Activated CD4-positive, CD25-positive, alpha-beta regulatory T cell treated with anti-CD3 and anti-CD28 coated beads, Interleukin-2, amount 50 U/mL, for 72 hours (primary cell): Measurements from ENCODE around the gene CADPS.

ENCODE experiments used
- DNase-seq: peaks from one replicate; pipeline ENCODE4 v3.0.0; 2021

Gene CADPS

GRCh38 chr3:62548528-62549205 lies 326.5 kb downstream of the CADPS start:
- no peak for DNase-seq

GRCh38 chr3:62546266-62546665 lies 328.9 kb downstream of the CADPS start:
- DNase-seq, result no peak

- DNase-seq, result no peak
These were observed 333.0 kb downstream of the CADPS start for GRCh38 chr3:62542185-62542584.

GRCh38 chr3:62539762-62540161 lies 335.5 kb downstream of the CADPS start:
- DNase-seq, result no peak

GRCh38 chr3:62538691-62539356 lies 336.4 kb downstream of the CADPS start:
- DNase-seq, result no peak

- no peak for DNase-seq
These were observed 340.9 kb downstream of the CADPS start for GRCh38 chr3:62534326-62534725.

- DNase-seq, result no peak
These were observed 342.4 kb downstream of the CADPS start for GRCh38 chr3:62532796-62533195.

- no peak for DNase-seq
These were observed 343.2 kb downstream of the CADPS start for GRCh38 chr3:62531981-62532380.

GRCh38 chr3:62531493-62531892 lies 343.7 kb downstream of the CADPS start:
- DNase-seq, result no peak

- DNase-seq, result no peak
These were observed 346.0 kb downstream of the CADPS start for GRCh38 chr3:62529230-62529629.

GRCh38 chr3:62527474-62527873 lies 347.7 kb downstream of the CADPS start:
- DNase-seq, result no peak

GRCh38 chr3:62525281-62525680 lies 349.9 kb downstream of the CADPS start:
- no peak for DNase-seq

- DNase-seq, result no peak
These were observed 351.5 kb downstream of the CADPS start for GRCh38 chr3:62523672-62524071.

GRCh38 chr3:62521464-62522105 lies 353.6 kb downstream of the CADPS start:
- no peak for DNase-seq

GRCh38 chr3:62503516-62503915 lies 371.7 kb downstream of the CADPS start:
- no peak for DNase-seq

- no peak for DNase-seq
These were observed 372.6 kb downstream of the CADPS start for GRCh38 chr3:62502315-62503300.

GRCh38 chr3:62501289-62501668 lies 373.9 kb downstream of the CADPS start:
- no peak for DNase-seq

GRCh38 chr3:62500556-62501288 lies 374.5 kb downstream of the CADPS start:
- no peak for DNase-seq

GRCh38 chr3:62497156-62497555 lies 378.1 kb downstream of the CADPS start:
- DNase-seq, result no peak

GRCh38 chr3:62496503-62496902 lies 378.7 kb downstream of the CADPS start:
- no peak for DNase-seq

GRCh38 chr3:62493109-62493801 lies 382.0 kb downstream of the CADPS start:
- no peak for DNase-seq

- no peak for DNase-seq
These were observed 392.3 kb downstream of the CADPS start for GRCh38 chr3:62482961-62483360.
